NCI-H2107 treated with DMSO at 0.1 percent for 48 hours (cell line): Measurements from ENCODE around the gene PCK1.
"Not testable (repeated sequence)": the region's sequence is repeated elsewhere in the genome, so short reads cannot be mapped to it uniquely, and the experiment has no call there.

Experiments used
- DNase-seq: peaks from one replicate; lab custom pipeline; 2025; ENCODE audit not compliant: unreplicated experiment; lab: John Stamatoyannopoulos, UW

The PCK1 gene

GRCh38 chr20:57560554-57561355 is at the start of gene PCK1:
Gene PCK1 (plus strand): TSS chr20:57561110. CDS start chr20:57561412, 302 bp downstream.
- no peak for DNase-seq

GRCh38 chr20:57511709-57512108 is 49.2 kb upstream of the PCK1 start:
- DNase-seq: not testable (repeated sequence)

- DNase-seq: no peak
Measured at GRCh38 chr20:57512432-57512831, 48.5 kb upstream of the PCK1 start.

DNA sequence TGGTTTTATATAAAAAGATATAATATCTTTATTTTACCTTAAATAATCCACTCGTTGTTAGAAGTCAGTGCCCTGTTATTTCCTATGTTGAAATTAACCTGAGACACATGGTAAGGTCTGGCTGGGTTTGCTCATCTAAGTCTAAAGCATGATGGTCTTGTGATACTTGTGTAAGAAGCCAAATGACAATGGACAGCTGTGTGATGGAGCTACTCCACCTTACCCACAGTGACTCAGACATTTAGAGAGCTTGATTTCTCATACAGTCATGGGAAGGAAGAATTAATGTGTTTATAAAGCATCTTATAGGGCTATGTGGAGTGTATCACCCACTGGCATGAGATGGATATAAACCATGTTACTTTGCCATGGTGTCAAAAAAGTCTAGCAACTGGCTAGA is 47.7 kb upstream of the PCK1 start:
- no peak for DNase-seq

GRCh38 chr20:57514273-57514751 is 46.6 kb upstream of the PCK1 start:
- DNase-seq: no peak

- DNase-seq: no peak
Measured at GRCh38 chr20:57517904-57518303, 43.0 kb upstream of the PCK1 start.

- DNase-seq: no peak
Measured at GRCh38 chr20:57522380-57523140, 38.4 kb upstream of the PCK1 start.

DNA sequence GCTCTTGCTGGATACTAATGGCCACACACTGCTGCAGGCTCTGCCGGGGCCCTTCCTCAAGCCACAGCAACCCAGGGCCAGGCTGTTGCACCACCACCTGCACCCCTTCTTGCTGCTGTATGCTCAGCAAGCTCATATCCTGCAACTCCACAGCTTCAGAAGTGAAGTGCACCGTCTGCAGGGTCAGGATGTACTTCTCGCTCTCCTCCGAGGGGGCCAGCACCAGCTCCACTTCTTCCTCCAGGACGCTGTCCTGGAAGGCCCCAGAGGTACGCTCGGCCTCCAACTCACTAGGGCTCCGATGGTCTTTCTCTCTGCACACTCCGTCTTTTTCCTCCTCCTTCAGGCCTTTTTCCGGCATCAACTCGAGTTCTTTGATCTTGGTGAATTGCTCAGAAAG is 37.1 kb upstream of the PCK1 start:
- no peak for DNase-seq

GRCh38 chr20:57524511-57525176 is 36.3 kb upstream of the PCK1 start, which contains the start of gene CTCFL:
Gene CTCFL (minus strand): TSS chr20:57525140. CDS start chr20:57524205, 935 bp downstream.
- DNase-seq: no peak

- DNase-seq: no peak
Measured at GRCh38 chr20:57525328-57526086, 35.4 kb upstream of the PCK1 start.

DNA sequence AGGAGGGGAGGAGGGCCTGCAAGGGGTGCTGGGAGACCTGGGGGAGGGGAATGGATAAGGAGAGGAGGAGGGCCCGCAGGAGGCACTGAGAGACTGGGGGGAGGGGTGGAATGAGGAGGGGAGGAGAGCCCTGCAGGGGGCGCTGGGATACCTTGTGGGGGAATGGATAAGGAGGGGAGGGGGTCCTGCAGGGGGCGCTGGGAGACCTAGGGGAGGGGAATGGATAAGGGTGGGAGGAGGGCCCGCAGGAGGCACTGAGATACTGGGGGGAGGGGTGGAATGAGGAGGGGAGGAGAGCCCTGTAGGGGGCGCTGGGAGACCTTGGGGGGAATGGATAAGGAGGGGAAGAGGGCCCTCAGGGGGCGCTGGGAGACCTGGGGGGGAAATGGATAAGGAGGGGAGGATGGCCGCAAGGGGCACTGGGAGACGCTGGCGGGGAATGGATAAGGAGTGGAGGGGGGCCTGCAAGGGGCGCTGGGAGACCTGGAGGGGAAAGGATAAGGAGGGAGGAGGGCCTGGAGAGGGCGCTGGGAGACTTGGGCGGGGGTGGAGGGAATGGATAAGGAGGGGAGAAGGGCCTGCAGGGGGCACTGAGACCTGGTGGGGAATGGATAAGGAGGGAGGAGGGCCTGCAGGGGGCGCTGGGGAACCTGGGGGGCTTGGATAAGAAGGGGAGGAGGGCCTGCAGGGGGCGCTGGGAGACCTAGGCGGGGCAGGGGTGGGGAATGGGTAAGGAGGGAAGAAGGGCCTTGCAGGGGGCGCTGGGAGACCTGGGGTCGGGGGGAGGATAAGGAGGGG is 34.6 kb upstream of the PCK1 start:
- no peak for DNase-seq

GRCh38 chr20:57526885-57527460 is 33.9 kb upstream of the PCK1 start:
- DNase-seq: no peak

GRCh38 chr20:57527728-57528127 is 33.2 kb upstream of the PCK1 start:
- DNase-seq: no peak

GRCh38 chr20:57528148-57528547 is 32.8 kb upstream of the PCK1 start:
- DNase-seq: no peak

GRCh38 chr20:57529160-57529585 is 31.7 kb upstream of the PCK1 start:
- no peak for DNase-seq

DNA sequence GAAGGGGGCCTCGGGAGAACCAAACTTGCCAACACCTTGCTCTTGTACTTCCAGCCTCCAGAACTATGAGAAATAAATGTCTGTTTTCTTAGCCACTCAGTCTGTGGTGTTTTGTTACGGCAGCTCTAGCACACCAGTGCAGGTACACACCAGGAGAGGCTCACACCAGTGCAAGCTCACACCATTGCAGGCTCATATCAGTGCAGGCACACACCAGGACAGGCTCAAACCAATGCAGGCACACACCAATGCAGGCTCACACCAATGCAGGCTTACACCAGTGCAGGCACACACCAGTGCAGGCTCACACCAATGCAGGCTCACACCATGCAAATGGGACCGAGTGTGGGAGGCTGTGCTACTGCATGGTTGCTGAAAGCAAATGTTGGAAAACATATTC is 31.1 kb upstream of the PCK1 start:
- no peak for DNase-seq

DNA sequence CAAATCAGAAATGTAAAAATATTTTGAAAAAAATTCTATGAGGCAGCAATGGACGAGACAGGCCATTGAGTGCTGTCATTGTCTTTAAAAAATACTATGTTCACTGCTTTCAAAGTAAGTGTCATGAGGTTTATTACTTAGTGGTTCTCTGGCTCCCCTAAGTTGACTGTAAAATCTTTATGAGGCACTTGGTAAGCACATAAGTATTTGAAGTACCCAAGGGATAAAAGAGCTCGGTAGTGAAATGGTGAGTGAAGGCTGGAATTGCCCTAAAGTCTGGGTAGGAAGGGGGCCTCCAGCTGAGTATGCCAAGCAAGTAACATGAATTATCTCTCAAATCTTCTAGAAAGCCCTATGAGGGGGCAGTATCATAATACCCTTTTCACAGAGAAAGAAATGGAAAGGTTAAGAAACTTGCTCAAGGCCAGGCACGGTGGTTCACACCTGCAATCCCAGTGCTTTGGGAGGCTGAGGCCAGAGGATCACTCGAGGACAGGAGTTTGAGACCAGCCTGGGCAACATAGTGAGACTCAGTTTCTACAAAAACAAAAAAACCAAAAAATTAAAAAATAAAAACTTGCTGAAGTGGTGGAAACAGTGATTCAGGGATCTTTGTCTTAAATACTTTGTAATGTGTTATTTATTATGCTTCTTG is 30.5 kb upstream of the PCK1 start:
- DNase-seq: no peak

DNA sequence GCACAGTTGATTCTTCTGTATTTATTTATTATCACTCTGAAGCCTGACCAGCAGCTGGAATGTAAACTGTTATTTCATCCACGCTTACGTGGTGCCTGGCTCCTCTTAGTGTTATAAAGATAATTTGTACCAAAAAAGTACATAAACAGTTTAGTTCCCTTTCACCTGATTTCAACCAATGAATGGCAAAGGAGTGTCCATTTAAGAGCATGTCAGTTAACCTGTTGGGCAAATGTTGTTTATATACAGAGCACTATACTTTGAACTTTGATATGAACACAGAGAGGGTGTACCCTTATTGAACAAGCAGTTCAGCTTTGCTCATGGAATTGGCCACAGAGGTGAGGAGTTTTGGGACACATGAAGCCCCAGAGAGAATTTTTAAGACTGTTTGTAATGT is 28.8 kb upstream of the PCK1 start:
- DNase-seq: no peak

- DNase-seq: no peak
Measured at GRCh38 chr20:57535297-57535696, 25.6 kb upstream of the PCK1 start.
